GM12878 (cell line): Measurements from ENCODE around the gene COL16A1. TPM values are rescaled to one million over a fixed set of nuclear protein-coding genes. Genes with fewer than 3 reads are reported as not detected.

Experiments used
- ATAC-seq: fragments of 200-7000 bp; cut with Tn5 transposase; 3 replicates; pipeline ENCODE4 v1.9.1; 2020; ENCODE audit warnings: mild to moderate bottlenecking, moderate library complexity
- BruUV-seq: library from RNA; stranded (reverse); fragments of 400-500 nt; replicated peaks from 2 replicates; lab custom pipeline; 2021; lab: Mats Ljungman, UMichigan
- CTCF ChIA-PET: fragments of 300-600 bp; sonication (Branson Sonifier 250); formaldehyde crosslinking; extraction: SDS; loops from one replicate; lab custom pipeline; 2021; ENCODE audit warnings: inconsistent platforms; lab: Yijun Ruan, JAX
- POLR2A ChIA-PET: fragments of 350-600 bp; formaldehyde crosslinking; extraction: SDS; loops from one replicate; lab custom pipeline; 2021; ENCODE audit warnings: inconsistent platforms; lab: Charles Lee
- RAD21 ChIA-PET: fragments of 300-600 bp; sonication (Branson Sonifier 250); formaldehyde crosslinking; loops from one replicate; lab custom pipeline; 2023; ENCODE audit warnings: antibody characterized with exemption; ENCODE audit not compliant: unreplicated experiment; lab: Charles Lee
- SMC1A ChIA-PET: fragments of 300-600 bp; sonication (Branson Sonifier 250); formaldehyde crosslinking; loops from one replicate; lab custom pipeline; 2023; ENCODE audit not compliant: unreplicated experiment, uncharacterized antibody; lab: Charles Lee
- DNase-seq: peaks from one replicate; pipeline ENCODE4 v3.0.0-alpha.2; 2011; ENCODE audit warnings: low read depth, low spot score
- FAIRE-seq: peaks from 3 replicates; lab custom pipeline; 2011; peaks lifted over from hg19 to GRCh38; lab: Jason Lieb, UNC
- H2AFZ ChIP-seq: 2 replicates; pipeline ENCODE4 v1.6.0; 2011; ENCODE audit warnings: low read depth, low read length, control low read depth; ENCODE audit not compliant: control insufficient read depth
- H3K27ac ChIP-seq: 2 replicates; pipeline ENCODE4 v1.5.1; 2011; ENCODE audit warnings: control low read depth; ENCODE audit not compliant: control insufficient read depth, insufficient read depth
- H3K27me3 ChIP-seq, 2 experiments: replicated peaks in 1 of 2; 2 replicates each; pipeline versions ENCODE4 v1.6.0 to v1.6.1; 2011; ENCODE audit warnings: low read length in 1 of 2; ENCODE audit not compliant: control insufficient read depth in 2 of 2, insufficient read depth in 2 of 2
- H3K36me3 ChIP-seq, 2 experiments: 2 replicates each; pipeline ENCODE4 v1.5.1; 2011; ENCODE audit warnings: low read length in 1 of 2; ENCODE audit not compliant: control insufficient read depth in 2 of 2, insufficient read depth in 2 of 2
- H3K4me1 ChIP-seq: 2 replicates; pipeline ENCODE4 v1.6.1; 2011; ENCODE audit warnings: mild to moderate bottlenecking, low read length, moderate library complexity, mixed read lengths; ENCODE audit not compliant: control insufficient read depth, insufficient read depth
- H3K4me2 ChIP-seq: 2 replicates; pipeline ENCODE4 v1.6.0; 2011; ENCODE audit warnings: control low read depth; ENCODE audit not compliant: control insufficient read depth, insufficient read depth
- H3K4me3 ChIP-seq: fragments of 200-600 bp; sonication (generic); 2 replicates; pipeline ENCODE4 v1.5.1; 2016
- H3K79me2 ChIP-seq: 2 replicates; pipeline ENCODE4 v1.6.0; 2011; ENCODE audit warnings: low read length; ENCODE audit not compliant: control insufficient read depth, insufficient read depth
- H3K9ac ChIP-seq: 2 replicates; pipeline ENCODE4 v1.8.0; 2011; ENCODE audit warnings: low read length, control low read depth, mixed read lengths; ENCODE audit not compliant: control insufficient read depth, insufficient read depth
- H3K9me3 ChIP-seq: replicated peaks from 3 replicates; pipeline ENCODE4 v1.5.1; 2011; ENCODE audit warnings: mild to moderate bottlenecking, low read length; ENCODE audit not compliant: control insufficient read depth, insufficient read depth
- H4K20me1 ChIP-seq: 2 replicates; pipeline ENCODE4 v1.6.0; 2011; ENCODE audit not compliant: control insufficient read depth, insufficient read depth
- HCFC1 ChIP-seq: fragments of 150-350 bp; IDR thresholded peaks from 2 replicates; pipeline ENCODE4 v1.6.1; 2014; ENCODE audit warnings: low read length
- IKZF1 ChIP-seq: fragments of 450-650 bp; conservative IDR thresholded peaks from 2 replicates; pipeline ENCODE4 v1.6.1; 2017; ENCODE audit warnings: antibody characterized with exemption, mild to moderate bottlenecking
- TCF12 ChIP-seq: IDR thresholded peaks from 2 replicates; pipeline ENCODE4 v1.6.1; 2011; ENCODE audit warnings: low read depth, mild to moderate bottlenecking, low read length
- WGBS: methylation state at CpG from one replicate; pipeline ENCODE4 v1.1.6; 2016; ENCODE audit warnings: low lambda C conversion rate; ENCODE audit not compliant: insufficient replicate concordance, insufficient coverage; ENCODE audit errors: missing lambda C conversion rate; 5-methylcytosine and 5-hydroxymethylcytosine counted together
- in situ Hi-C: fragments of 300-500 bp; cut with MboI; formaldehyde crosslinking; loops from 9 replicates; pipeline ENCODE4 v1.14.3; 2018; ENCODE audit warnings: mixed read lengths
- intact Hi-C: fragments of 100-400 bp; cut with micrococcal nuclease; formaldehyde crosslinking; loops from one replicate; pipeline ENCODE4 v1.14.2; 2022; ENCODE audit not compliant: unreplicated experiment
- polyA plus RNA-seq, 11 experiments: library from polyadenylated mRNA; depleted of rRNA in 4 of 11; unstranded in 6 of 11; stranded (reverse) in 5 of 11; fragments of >200 nt; fragmentation: Nextera tagmentation in 4 of 11; fragmentation: Illumina TruSeq in 1 of 11; extraction: Ambion mirVana in 4 of 11; extraction: Trizol in 1 of 11; gene quantifications; 1 replicate in 1 of 11; 2 replicates in 10 of 11; pipeline versions ENCODE4 v1.2.1 to v1.2.3, GENCODE V29; 2011 to 2016; ENCODE audit warnings: inconsistent platforms in 2 of 11, missing spikeins in 2 of 11, low read depth in 1 of 11
- total RNA-seq, 4 experiments: library from RNA; depleted of rRNA in 3 of 4; stranded (reverse); fragments of >200 nt in 3 of 4; fragmentation: Illumina TruSeq in 1 of 4; extraction: Trizol in 1 of 4; gene quantifications; 2 replicates each; pipeline versions ENCODE4 v1.2.1 to v1.2.3, GENCODE V29; 2013 to 2021
- TF ChIP-seq, protein P1 (sequence below): fragments of 450-650 bp; IDR thresholded peaks from 2 replicates; pipeline ENCODE4 v1.6.1; 2016; ENCODE audit warnings: mild to moderate bottlenecking, moderate library complexity, borderline replicate concordance

The COL16A1 gene
- total and polyA plus RNA-seq, 10 of the 15 experiments (the other 5 are each of a cell fraction or from before 2014, with no cell fraction given): 0.02 to 3.7 (median 0.59) TPM

DNA sequence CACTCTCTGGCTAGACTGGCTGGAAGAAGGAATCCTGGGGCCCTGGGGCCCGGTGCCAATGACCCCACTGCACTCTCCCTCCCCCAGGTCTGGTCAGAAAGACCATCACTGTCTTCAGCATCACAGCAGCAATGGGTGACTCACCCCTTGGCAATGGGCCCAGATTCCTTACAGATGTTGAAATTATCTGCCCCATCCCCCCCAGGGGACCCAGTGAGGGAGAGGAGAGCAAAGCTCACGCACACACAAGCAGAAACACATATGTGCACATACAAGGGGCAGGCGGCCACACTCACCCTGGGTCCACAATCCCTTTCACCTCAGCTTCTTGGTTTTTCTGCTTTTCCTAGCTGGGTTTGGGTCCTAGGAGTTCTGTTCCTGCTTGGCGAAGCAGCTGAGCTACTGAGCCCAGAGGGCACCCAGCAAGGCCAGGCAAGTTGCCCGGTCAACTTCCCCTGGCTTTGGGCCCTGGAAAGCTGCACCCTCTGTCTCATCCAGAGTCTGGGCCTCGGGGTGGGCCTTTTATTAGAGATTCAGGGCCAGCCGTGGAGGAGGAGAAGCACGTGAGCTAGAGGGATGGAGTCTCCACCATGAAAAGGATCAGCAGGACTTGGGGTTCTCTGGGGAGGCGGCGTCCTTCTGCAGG lies 2.6 kb downstream of the COL16A1 start:
- ChIA-PET RAD21 (interaction anchor here (0.6 to 1.4 kb wide), 7 partner anchors 8 to 87 kb away, joined by 3 to 8 read pairs (median 4); no protein-coding TSS in a partner anchor), CTCF (interaction anchor here (0.7 to 6.5 kb wide), 8 partner anchors 13 to 152 kb away, joined by 3 to 83 read pairs (median 6); no protein-coding TSS in a partner anchor), SMC1A (interaction anchor here (1.2 to 3.5 kb wide), 5 partner anchors 8 to 280 kb away, joined by 3 to 20 read pairs (median 5); no protein-coding TSS in a partner anchor), POLR2A (interaction anchor here (0.6 kb wide), 2 partner anchors 93 to 444 kb away, joined by 3 to 4 read pairs; no protein-coding TSS in a partner anchor)
- H3K9ac ChIP-seq: no peak overlapping the region
- H3K4me3 ChIP-seq: no peak overlapping the region
- in situ Hi-C loops (no loop called here), intact Hi-C loops (no loop called here)
- no peaks in the 10 kb centered on the region for H3K27me3 ChIP-seq
- H3K9me3 ChIP-seq: no peaks in the 10 kb centered on the region
- no peak overlapping the region for H3K27ac ChIP-seq
- WGBS: 67% methylated on average over 10 of the region's 10 CpGs
- DNase-seq (no peak), ATAC-seq (no peak), FAIRE-seq (no peak)
- no peaks in the 10 kb centered on the region for H3K36me3 ChIP-seq
- peaks cover 38% of the 10 kb centered on the region for H3K4me1 ChIP-seq
- TF ChIP-seq TCF12: 0 out of 2 replicates have a peak, but pooled peaks have one; percentile 38
- TF ChIP-seq HCFC1: no peak
- no peak for TF ChIP-seq IKZF1
- TF ChIP-seq, protein P1, sequence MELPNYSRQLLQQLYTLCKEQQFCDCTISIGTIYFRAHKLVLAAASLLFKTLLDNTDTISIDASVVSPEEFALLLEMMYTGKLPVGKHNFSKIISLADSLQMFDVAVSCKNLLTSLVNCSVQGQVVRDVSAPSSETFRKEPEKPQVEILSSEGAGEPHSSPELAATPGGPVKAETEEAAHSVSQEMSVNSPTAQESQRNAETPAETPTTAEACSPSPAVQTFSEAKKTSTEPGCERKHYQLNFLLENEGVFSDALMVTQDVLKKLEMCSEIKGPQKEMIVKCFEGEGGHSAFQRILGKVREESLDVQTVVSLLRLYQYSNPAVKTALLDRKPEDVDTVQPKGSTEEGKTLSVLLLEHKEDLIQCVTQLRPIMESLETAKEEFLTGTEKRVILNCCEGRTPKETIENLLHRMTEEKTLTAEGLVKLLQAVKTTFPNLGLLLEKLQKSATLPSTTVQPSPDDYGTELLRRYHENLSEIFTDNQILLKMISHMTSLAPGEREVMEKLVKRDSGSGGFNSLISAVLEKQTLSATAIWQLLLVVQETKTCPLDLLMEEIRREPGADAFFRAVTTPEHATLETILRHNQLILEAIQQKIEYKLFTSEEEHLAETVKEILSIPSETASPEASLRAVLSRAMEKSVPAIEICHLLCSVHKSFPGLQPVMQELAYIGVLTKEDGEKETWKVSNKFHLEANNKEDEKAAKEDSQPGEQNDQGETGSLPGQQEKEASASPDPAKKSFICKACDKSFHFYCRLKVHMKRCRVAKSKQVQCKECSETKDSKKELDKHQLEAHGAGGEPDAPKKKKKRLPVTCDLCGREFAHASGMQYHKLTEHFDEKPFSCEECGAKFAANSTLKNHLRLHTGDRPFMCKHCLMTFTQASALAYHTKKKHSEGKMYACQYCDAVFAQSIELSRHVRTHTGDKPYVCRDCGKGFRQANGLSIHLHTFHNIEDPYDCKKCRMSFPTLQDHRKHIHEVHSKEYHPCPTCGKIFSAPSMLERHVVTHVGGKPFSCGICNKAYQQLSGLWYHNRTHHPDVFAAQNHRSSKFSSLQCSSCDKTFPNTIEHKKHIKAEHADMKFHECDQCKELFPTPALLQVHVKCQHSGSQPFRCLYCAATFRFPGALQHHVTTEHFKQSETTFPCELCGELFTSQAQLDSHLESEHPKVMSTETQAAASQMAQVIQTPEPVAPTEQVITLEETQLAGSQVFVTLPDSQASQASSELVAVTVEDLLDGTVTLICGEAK: no peak
- H2AFZ ChIP-seq: no peak overlapping the region
- H3K4me2 ChIP-seq: no peak overlapping the region
- H4K20me1 ChIP-seq: no peaks in the 10 kb centered on the region
- no TSS peak for BruUV-seq
- H3K79me2 ChIP-seq: no peaks in the 10 kb centered on the region
